Motor neuron (in vitro differentiated cells): ENCODE results near the gene IGSF21. TPM values are rescaled to one million over a fixed set of nuclear protein-coding genes. Genes with fewer than 3 reads are reported as not detected.
A peak's percentile ranks its signal among the peaks of the same experiment; 100 is the strongest.

Experiments used
- ATAC-seq, 8 experiments: fragments of 200-7000 bp; cut with Tn5 transposase; replicated peaks in 6 of 8; 2 replicates each; pipeline ENCODE4 v1.8.0; 2021; ENCODE audit warnings: mild to moderate bottlenecking in 8 of 8, moderate library complexity in 8 of 8
- H3K27ac ChIP-seq, 2 donors: fragments of 250-450 bp; sonication (Bioruptor Pico); 2 replicates each; pipeline ENCODE4 v1.9.0; 2021; ENCODE audit warnings: antibody characterized with exemption in 2 of 2, mild to moderate bottlenecking in 2 of 2, moderate library complexity in 1 of 2
- H3K4me1 ChIP-seq, 2 donors: fragments of 250-450 bp; sonication (Bioruptor Pico); replicated peaks in 1 of 2; 2 replicates each; pipeline ENCODE4 v1.6.1; 2021; ENCODE audit warnings: antibody characterized with exemption in 2 of 2, mild to moderate bottlenecking in 2 of 2, moderate library complexity in 1 of 2
- H3K4me3 ChIP-seq, 5 donors: fragments of 250-450 bp; sonication (Bioruptor Pico); 2 replicates each; pipeline ENCODE4 v1.9.0; 2021; ENCODE audit warnings: antibody characterized with exemption in 5 of 5, mild to moderate bottlenecking in 5 of 5, moderate library complexity in 4 of 5
- WGBS, 10 experiments: fragments of 450-650 bp; shearing (Covaris generic); methylation state at CpG; one replicate each; pipeline ENCODE4 v1.0.0; 2022; 5-methylcytosine and 5-hydroxymethylcytosine counted together
- in situ Hi-C, 9 experiments: fragments of 400-800 bp; cut with MboI; loops; one replicate each; pipeline ENCODE4 v1.15.0; 2021; ENCODE audit warnings: low sequenced_read_pairs in 9 of 9, low pct_unique_long_range_greater_than_20kb in 2 of 9; ENCODE audit not compliant: unreplicated experiment in 9 of 9
- total RNA-seq, 8 experiments: library from RNA; unstranded; fragments of 300-600 nt; gene quantifications; 2 replicates each; pipeline versions ENCODE4 v1.2.3 to v1.2.4, GENCODE V29; 2022

Gene IGSF21
- total RNA-seq, 8 experiments from 2014 or later, result 0.36 to 74.2 (median 5.4) TPM

DNA sequence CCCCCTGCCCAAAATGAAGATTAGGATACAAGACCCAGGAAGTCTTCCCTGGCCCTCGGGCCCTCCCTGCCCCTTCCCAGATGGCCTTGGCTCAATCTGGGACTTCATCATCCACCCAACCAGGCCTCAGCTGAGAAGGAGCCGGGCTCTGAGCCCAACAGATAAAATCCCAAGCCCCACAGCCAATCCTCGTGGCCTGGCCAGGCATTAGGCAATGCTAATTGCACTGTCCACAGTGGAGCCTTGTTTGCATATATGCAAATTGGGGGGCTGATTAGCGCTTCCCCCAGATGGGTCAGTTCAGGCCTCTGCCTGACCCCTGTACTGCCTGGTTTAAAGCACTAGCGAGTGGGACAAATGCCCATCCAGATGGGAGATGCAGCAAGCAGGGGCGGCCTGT lies 34.9 kb downstream of the IGSF21 start:
- Histone ChIP-seq H3K4me1 (no peaks in the 10 kb centered on the region), H3K27ac (no peak overlapping the region), H3K4me3 (no peak overlapping the region)
- in situ Hi-C loops, result no loop called here
- 40 to 80% (median 59%) methylated on average over 1 to 5 of the region's 6 CpGs; no CpG with 5 or more reads in 3 of the 10 experiments for WGBS, 10 experiments
- peak in 3 of 8 experiments; percentile 26 to 84 (median 50) for ATAC-seq

DNA sequence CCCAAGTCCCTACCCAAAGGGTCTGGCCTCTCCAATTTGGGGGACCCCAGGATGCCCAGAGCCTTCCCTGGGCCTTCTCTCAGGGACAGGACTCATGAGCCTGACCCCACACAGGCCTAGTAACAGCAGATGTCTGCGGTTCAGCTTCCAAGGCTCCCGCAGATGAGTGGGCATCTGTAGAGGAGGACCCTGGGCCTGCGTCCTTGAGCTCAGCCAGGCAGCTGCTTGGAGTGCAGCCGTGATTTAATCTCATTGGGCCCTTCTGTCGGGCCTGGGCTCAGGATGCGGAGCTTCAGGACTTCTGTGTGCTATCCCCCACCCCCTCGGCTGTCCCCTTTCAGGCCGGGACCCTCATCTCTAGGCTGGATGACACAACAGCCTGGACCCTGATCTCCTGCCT lies 35.4 kb downstream of the IGSF21 start:
- Histone ChIP-seq H3K27ac (no peak overlapping the region), H3K4me1 (no peaks in the 10 kb centered on the region), H3K4me3 (no peak overlapping the region)
- 69 to 100% (median 81%) methylated on average over 1 to 3 of the region's 8 CpGs; no CpG with 5 or more reads in 6 of the 10 experiments for WGBS, 10 experiments
- in situ Hi-C loops, result no loop called here
- peak in 1 of 8 experiments; percentile 14 for ATAC-seq

DNA sequence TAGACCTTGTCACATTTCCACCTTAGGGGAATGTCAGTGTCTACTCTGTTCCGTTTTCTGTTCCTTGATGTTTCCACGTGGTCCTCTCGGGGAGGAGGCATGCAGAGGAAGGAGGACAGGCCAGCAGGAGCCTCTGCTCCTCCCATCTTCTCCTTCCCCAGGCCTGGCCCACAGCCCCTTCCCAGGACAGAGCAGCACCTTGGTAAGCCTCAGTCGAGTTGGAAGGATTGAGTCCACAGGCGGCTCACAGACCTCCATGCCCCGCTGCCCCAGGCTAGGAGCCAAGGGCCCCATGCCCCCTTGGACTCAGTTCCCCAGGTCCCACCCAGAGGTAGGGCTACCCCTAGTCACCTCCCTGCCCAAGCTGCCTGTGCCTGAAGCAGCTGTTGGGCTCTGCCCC lies 36.5 kb downstream of the IGSF21 start:
- no peak for ATAC-seq
- no peak overlapping the region for H3K27ac ChIP-seq
- in situ Hi-C loops, result no loop called here
- WGBS, 10 experiments, result 10 to 71% (median 43%) methylated on average over 1 to 5 of the region's 6 CpGs; no CpG with 5 or more reads in 6 of the 10 experiments
- no peak overlapping the region for H3K4me3 ChIP-seq
- H3K4me1 ChIP-seq, result peaks cover 2 to 3% of the 10 kb centered on the region in 2 donors

DNA sequence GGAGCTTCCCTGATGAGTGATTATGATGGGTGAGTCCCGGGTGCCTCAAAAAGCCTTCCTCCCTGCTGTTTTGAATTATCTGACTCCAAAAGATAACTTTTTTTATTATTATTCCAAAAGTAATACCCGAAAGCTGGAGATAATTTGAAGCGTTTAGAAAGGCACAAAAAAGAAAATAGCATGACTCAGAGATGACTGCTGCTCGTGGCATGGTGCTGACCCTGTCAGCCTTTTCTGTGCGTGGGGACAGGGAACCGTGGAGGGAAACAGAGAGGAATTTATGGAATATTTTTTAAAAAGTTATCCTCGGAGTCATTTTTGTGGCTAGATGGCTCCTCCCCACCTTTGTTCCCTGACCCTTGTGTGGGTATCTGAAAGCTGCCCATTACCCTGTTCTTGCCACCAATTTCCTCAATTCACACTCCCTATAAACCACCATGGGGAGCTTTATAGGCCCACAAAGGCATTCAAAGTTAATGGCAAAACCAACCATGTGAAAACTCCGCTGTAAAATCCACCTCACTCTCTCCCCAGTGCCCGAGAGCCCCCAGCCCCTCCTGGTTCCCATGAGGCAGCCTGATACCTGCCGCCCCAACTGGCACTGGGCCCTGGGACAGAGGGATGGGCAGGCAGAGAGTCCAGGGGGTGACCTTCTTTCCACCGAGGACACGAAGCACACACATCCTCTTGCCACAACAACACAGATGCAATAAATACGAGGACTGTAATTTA lies 37.5 kb downstream of the IGSF21 start:
- no peak for ATAC-seq
- WGBS, 10 experiments, result 7 to 70% (median 50%) methylated on average over 2 to 13 of the region's 13 CpGs; no CpG with 5 or more reads in 1 of the 10 experiments
- H3K27ac ChIP-seq, result no peak overlapping the region
- in situ Hi-C loops, result no loop called here
- no peak overlapping the region for H3K4me3 ChIP-seq
- peaks cover 3 to 10% of the 10 kb centered on the region in 2 donors for H3K4me1 ChIP-seq

DNA sequence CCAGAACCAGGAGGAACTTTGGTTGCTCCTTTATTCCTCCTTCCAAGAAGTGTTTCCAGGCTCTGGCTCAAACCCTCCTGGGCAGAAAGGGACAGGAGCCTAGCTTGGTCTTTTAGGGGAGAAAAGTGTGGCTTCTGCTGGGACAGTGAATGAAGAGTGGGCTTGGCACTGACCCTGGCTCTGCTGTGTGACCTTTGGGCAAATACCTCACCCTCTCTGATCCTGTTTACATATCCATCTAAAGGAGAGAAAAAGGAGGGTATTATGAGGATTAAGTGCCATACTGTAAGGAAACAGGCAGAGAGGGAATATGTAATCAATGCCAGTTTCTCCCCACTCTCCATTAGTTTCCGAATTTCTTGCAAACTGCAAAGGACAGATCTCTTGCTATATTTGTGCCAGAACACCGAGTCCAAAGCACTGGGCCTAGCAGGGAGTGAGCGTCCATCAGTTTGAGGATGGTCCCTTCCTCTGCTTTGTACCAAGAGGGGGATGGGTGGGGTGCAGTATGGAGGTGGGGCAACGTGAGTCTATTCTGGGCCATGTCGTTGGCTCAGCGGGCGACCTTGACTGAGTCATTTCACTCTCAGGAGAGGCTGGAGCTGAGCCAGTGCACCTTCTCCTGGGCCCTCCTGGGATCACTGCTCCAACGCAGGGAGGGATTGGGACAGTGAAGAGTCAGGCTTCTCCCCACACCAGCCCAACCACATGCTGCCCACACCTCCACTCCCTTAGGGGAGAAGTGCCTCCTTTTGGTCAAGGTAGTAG lies 38.4 kb downstream of the IGSF21 start:
- Histone ChIP-seq H3K4me3 (no peak overlapping the region), H3K4me1 (peaks cover 8 to 10% of the 10 kb centered on the region in 2 donors), H3K27ac (no peak overlapping the region)
- in situ Hi-C loops, result no loop called here
- 40 to 100% (median 77%) methylated on average over 1 to 4 of the region's 8 CpGs; no CpG with 5 or more reads in 2 of the 10 experiments for WGBS, 10 experiments
- no peak for ATAC-seq

DNA sequence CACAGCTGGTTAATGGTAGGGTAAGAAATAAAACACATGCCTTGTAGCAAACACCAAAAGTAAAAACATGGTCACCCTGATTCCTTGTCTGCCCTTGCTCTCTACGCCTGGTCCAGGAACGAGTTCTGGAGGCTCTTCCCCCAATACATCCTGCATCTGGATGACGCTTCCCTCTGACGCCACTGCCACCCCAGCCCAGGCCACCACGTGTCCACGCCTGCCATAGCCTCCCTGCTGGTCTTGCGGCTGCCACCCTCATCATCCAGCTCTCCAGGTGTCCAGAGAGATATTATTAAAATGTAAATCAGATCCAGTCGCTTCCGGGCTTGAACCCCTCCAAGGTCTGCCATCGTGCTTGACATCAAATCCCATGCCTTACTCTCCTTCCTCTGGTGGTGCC lies 39.3 kb downstream of the IGSF21 start:
- 0 to 96% (median 75%) methylated on average over 1 to 8 of the region's 10 CpGs; no CpG with 5 or more reads in 1 of the 10 experiments for WGBS, 10 experiments
- in situ Hi-C loops, result no loop called here
- H3K27ac ChIP-seq, result no peak overlapping the region
- H3K4me3 ChIP-seq, result no peak overlapping the region
- no peak for ATAC-seq
- H3K4me1 ChIP-seq, result peaks cover 10 to 12% of the 10 kb centered on the region in 2 donors

DNA sequence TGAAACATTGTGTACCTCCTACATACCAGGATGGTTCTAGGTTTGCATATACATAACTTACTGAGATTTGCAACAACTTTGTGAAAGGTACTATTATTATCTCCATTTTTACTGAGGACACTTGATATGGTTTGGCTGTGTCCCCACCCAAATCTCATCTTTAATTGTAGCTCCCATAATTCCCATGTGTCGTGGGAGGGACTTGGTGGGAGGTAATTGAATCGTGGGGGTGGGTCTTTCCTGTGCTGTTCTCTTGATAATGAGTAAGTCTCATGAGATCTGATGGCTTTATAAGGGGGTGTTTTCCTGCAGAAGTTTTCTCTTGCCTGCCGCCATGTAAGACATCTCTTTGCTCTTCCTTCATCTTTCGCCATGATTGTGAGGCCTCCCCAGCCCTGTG lies 40.1 kb downstream of the IGSF21 start:
- 0 to 94% (median 65%) methylated on average over 1 to 4 of the region's 4 CpGs; no CpG with 5 or more reads in 1 of the 10 experiments for WGBS, 10 experiments
- Histone ChIP-seq H3K4me3 (no peak overlapping the region), H3K27ac (no peak overlapping the region), H3K4me1 (peaks cover 10 to 12% of the 10 kb centered on the region in 2 donors)
- in situ Hi-C loops, result no loop called here
- no peak for ATAC-seq

DNA sequence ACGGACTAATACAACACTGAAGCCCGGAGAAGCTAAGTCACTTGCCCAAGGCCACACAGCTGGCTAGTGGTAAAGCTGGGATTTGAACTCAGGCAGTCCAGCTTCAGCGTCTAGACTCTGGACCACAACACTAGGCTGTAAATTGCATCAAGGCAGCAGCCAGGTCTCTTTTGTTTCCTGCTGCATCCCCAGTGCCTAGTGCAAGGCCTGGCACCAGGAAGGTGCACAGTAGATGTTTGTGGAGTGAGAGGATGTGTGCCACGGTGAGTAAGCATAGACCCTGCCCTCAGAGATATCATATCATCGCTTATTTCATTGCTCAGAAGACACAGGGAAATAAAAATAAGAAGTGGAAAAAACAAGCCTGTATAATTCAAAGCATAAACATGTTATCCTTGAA lies 40.9 kb downstream of the IGSF21 start:
- in situ Hi-C loops, result no loop called here
- WGBS, 10 experiments, result 0 to 100% (median 80%) methylated on average over 1 to 4 of the region's 5 CpGs; no CpG with 5 or more reads in 3 of the 10 experiments

DNA sequence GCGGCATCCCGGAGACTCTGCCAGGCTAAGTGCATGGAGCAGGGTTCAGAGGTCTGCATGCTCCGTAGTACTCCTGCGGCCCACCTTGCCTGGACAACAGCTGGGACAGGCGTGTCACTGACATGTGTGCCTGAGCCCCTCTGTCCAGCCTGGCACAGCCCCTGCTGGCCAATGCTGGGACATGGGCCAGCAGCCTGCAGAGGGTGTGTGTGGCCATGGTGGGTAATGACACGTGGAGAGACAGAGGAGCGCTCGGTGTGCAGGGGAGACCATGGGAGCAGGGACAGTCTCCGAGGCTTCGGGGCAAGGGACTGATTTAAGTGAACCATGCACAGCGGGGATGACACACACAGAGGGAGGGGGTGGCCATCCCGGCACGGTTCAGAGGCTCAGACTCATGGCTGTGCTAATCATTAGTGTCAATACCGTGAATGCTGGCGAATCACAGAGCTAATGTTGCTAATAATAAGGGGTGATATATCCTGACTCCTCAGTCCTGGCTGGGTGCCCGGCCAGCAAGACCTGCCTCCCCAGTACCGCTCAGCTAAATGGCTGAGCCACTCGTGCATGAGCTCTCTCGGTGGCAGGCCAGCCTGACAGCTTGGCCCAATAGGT lies 41.5 kb downstream of the IGSF21 start:
- no peak overlapping the region for H3K27ac ChIP-seq
- H3K4me1 ChIP-seq, result peaks cover 10 to 14% of the 10 kb centered on the region in 2 donors
- in situ Hi-C loops, result no loop called here
- H3K4me3 ChIP-seq, result no peak overlapping the region
- ATAC-seq, result peak in 6 of 8 experiments; percentile 55 to 86 (median 61)
- WGBS, 10 experiments, result 47 to 80% (median 59%) methylated on average over 1 to 14 of the region's 19 CpGs; no CpG with 5 or more reads in 4 of the 10 experiments

More for the DNA sequence above, 40.9 kb downstream of the IGSF21 start:
- ATAC-seq, result no peak
- H3K4me3 ChIP-seq, result no peak overlapping the region
- no peak overlapping the region for H3K27ac ChIP-seq
- peaks cover 10 to 12% of the 10 kb centered on the region in 2 donors for H3K4me1 ChIP-seq

DNA sequence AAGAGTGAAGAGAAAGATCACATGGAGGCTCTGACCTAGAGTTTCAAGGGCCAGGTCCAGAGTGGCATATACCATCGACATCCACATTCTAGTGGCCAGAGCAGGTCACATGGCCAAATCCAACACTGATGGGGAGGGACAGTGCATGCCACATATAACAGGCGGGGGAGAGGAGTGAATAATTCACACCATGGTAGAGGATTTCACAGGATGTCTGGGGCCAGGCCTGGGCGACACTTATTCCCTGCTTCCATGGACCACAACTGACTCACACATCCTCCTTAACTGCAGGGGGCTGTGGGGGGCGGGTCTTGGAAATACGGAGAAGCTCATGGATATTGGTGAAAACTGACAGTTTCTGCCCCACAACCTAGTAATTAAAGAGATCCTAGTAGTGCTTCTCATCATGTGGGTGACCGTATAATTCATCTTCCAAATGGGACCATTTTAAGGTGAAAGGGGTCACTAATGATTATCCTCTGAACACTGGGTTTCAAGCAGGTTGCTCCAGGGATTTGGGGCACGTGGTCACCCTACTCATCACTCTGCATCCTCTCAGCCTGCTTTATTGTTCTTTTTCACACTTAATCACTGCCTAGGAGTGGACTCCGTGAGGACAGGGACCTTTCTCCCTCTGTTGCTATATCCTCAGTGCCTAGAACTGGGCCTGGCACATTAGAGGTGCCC lies 44.0 kb downstream of the IGSF21 start:
- ATAC-seq, result peak in 5 of 8 experiments; percentile 37 to 86 (median 85)
- in situ Hi-C loops, result no loop called here
- 36 to 81% (median 47%) methylated on average over 2 to 7 of the region's 8 CpGs; no CpG with 5 or more reads in 3 of the 10 experiments for WGBS, 10 experiments
- no peak overlapping the region for H3K4me3 ChIP-seq
- peaks cover 10 to 19% of the 10 kb centered on the region in 2 donors for H3K4me1 ChIP-seq
- peak overlapping the region; percentile 13 to 72 for H3K27ac ChIP-seq

DNA sequence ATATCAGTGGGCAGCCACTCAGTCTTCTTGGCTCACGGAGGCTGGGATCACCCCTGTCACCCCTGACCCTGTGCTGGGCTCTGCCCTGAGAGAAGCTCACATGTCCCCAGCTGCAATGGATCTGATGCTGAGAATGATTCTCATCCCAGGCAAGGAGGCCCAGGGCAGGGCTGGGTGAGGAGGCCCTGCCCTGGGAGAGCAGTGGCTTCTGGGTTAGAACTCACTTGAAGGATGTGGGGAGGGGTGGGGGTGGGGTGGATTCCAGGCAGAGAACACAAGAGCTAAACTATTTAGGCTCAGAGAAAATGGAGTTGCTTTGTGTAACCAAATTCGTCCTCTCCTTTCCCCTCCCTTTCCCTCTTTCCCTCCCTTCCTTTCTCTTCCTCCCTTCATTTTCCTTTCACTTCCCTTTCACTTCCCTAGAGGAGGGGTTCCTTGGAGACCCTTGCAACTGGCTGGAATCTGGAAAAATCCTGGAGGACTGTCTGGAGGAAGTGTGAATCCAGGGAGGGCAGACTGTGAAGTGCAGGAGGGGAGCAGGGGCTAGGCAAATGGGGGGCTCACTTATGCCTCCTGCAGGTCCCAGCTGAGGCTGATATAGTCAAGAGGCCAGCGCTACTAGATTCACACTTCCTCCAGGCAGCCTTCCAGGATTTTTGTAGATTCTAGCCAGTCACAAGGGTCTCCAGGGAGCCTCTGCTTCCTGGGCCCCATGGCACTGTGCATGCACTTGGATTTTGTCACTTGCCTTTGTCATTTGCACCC lies 47.0 kb downstream of the IGSF21 start:
- in situ Hi-C loops, result no loop called here
- WGBS, 10 experiments, result 0 to 80% (median 39%) methylated on average over 1 to 3 of the region's 3 CpGs; no CpG with 5 or more reads in 4 of the 10 experiments
- Histone ChIP-seq H3K4me1 (peaks cover 2 to 16% of the 10 kb centered on the region in 2 donors), H3K27ac (no peak overlapping the region), H3K4me3 (no peak overlapping the region)
- ATAC-seq, result peak in 2 of 8 experiments; percentile 36 to 46

DNA sequence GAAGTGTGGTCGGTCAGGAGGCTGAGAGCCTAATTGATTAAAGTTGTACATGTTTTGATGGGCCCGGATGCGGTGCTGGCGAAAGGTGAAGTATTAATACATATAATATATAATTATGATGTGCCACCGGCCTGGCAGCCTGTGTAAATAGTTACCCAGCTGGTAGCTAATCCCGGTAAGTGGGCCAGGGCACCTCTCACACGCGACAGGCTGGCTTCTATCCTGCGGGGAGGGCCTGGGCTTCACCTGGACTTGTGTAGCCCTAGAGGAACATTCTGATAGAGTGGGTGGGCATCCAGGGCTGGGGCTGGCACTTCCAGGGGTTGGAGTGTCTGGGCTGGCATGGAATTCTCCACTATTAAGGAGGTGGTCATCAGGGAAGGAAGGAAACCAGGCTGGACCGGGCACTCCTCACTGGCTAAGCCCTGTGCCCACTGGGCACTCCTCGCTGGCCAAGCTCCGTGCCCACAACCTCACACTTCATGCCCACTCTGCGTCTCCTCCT lies 48.3 kb downstream of the IGSF21 start:
- Histone ChIP-seq H3K27ac (no peak overlapping the region), H3K4me1 (peaks cover 0 to 12% of the 10 kb centered on the region in 2 donors), H3K4me3 (no peak overlapping the region)
- WGBS, 10 experiments, result 50 to 92% (median 86%) methylated on average over 2 to 9 of the region's 13 CpGs; no CpG with 5 or more reads in 3 of the 10 experiments
- in situ Hi-C loops, result no loop called here
- no peak for ATAC-seq
